Bone marrow (tissue), 2 donors: ENCODE data around the gene GNAI1.

Source experiments
- DNase-seq, 2 donors: peaks; one replicate each; lab custom pipeline; 2025; lab: John Stamatoyannopoulos, UW

The GNAI1 gene

GRCh38 chr7:80159802-80160201 is 25.2 kb downstream of the GNAI1 start:
- DNase-seq: no peak

GRCh38 chr7:80161466-80161865 is 26.8 kb downstream of the GNAI1 start:
- no peak for DNase-seq

GRCh38 chr7:80165177-80165576 is 30.5 kb downstream of the GNAI1 start:
- no peak for DNase-seq

GRCh38 chr7:80170445-80170844 is 35.8 kb downstream of the GNAI1 start:
- DNase-seq: no peak

GRCh38 chr7:80172387-80172786 is 37.8 kb downstream of the GNAI1 start:
- DNase-seq: no peak

GRCh38 chr7:80175744-80176143 is 41.1 kb downstream of the GNAI1 start:
- no peak for DNase-seq

- no peak for DNase-seq
Measured at GRCh38 chr7:80181411-80181810, 46.8 kb downstream of the GNAI1 start.

GRCh38 chr7:80182630-80183276 is 48.1 kb downstream of the GNAI1 start:
- DNase-seq: no peak

GRCh38 chr7:80183351-80183750 is 48.7 kb downstream of the GNAI1 start:
- no peak for DNase-seq

- no peak for DNase-seq
Measured at GRCh38 chr7:80183900-80184685, 49.5 kb downstream of the GNAI1 start.

- DNase-seq: no peak
Measured at GRCh38 chr7:80184693-80185092, 50.1 kb downstream of the GNAI1 start.

GRCh38 chr7:80185571-80185970 is 50.9 kb downstream of the GNAI1 start:
- DNase-seq: no peak

- DNase-seq: no peak
Measured at GRCh38 chr7:80186721-80187120, 52.1 kb downstream of the GNAI1 start.

GRCh38 chr7:80187279-80187678 is 52.6 kb downstream of the GNAI1 start:
- DNase-seq: no peak

GRCh38 chr7:80187727-80188126 is 53.1 kb downstream of the GNAI1 start:
- DNase-seq: no peak

- no peak for DNase-seq
Measured at GRCh38 chr7:80189638-80190037, 55.0 kb downstream of the GNAI1 start.

- DNase-seq: no peak
Measured at GRCh38 chr7:80197627-80198026, 63.0 kb downstream of the GNAI1 start.

GRCh38 chr7:80199051-80199450 is 64.4 kb downstream of the GNAI1 start:
- no peak for DNase-seq

GRCh38 chr7:80204454-80204853 is 69.8 kb downstream of the GNAI1 start:
- DNase-seq: no peak

GRCh38 chr7:80204919-80205318 is 70.3 kb downstream of the GNAI1 start:
- DNase-seq: no peak

- no peak for DNase-seq
Measured at GRCh38 chr7:80206763-80207162, 72.1 kb downstream of the GNAI1 start.

- DNase-seq: no peak
Measured at GRCh38 chr7:80207501-80207900, 72.9 kb downstream of the GNAI1 start.

GRCh38 chr7:80208700-80209099 is 74.1 kb downstream of the GNAI1 start:
- DNase-seq: no peak

GRCh38 chr7:80210400-80210799 is 75.8 kb downstream of the GNAI1 start:
- no peak for DNase-seq
